ENCODE measurements around the gene PLD4. TPM values are rescaled to one million over a fixed set of nuclear protein-coding genes. Genes with fewer than 3 reads are reported as not detected.
"Not testable (repeated sequence)": the region's sequence is repeated elsewhere in the genome, so short reads cannot be mapped to it uniquely, and the experiment has no call there.

Gene PLD4
- total and polyA plus RNA-seq, 7 donors, result 0.04 to 0.25 TPM; not detected in 5

DNA sequence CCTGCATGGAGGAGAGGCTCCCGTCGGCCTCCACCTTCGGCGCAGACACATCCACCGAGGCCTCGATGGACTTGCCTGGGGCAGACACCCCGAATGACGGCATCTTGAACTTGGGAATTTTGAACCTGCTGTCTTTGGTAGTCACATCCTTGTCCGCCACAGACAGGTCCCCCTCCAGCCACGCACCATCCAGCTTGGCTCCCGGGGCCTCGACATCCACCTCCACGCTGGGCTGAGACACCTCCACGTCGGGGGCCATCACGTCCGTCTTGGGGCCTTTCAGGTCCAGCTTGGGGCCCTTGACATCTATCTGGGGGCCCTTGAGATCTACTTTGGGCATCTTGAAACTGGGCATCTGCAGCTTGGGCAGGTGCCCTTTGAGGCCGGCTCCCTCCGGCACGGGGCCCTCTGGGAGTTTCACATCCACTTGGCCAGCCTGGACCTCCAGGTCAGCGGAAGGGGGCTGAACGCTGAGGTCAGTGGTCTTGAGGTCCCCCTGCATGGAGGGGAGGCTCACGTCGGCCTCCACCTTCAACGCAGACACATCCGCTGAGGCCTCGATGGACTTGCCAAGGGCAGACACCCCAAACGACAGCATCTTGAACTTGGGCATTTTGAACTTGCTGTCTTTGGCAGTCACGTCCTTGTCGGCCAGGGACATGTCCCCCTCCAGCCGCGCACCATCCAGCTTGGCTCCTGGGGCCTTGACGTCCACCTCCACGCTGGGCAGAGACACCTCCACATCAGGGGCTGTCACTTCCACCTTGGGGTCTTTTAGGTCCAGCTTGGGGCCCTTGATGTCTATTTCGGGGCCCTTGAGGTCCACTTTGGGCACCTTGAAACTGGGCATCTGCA is 23.4 kb downstream of the PLD4 start:
- H3K4me1 ChIP-seq; H3K9me3 ChIP-seq; H3K27me3 ChIP-seq (ENCODE audit: insufficient read depth in 3 of 3, low read length in 2 of 3); H3K36me3 ChIP-seq (ENCODE audit: insufficient read depth in 1 of 2, low read depth in 1 of 2); H3K27ac ChIP-seq; ATAC-seq; H3K4me3 ChIP-seq; intact Hi-C loops (cut with DNase I): not testable (repeated sequence)
- 93 to 95% (median 93%) methylated on average over 35 of the region's 35 CpGs for WGBS, 3 donors
- peak in 1 of 2 donors; percentile 42 for DNase-seq

DNA sequence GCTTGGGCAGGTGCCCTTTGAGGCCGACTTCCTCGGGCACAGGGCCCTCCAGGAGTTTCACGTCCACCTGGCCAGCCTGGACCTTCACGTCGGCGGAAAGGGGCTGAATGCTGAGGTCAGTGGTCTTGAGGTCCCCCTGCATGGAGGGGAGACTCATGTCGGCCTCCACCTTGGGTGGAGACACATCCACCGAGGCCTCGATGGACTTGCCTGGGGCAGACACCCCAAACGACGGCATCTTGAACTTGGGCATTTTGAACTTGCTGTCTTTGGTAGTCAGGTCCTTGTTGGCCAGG is 24.0 kb downstream of the PLD4 start:
- H3K27me3 ChIP-seq (ENCODE audit: insufficient read depth in 3 of 3, low read length in 2 of 3), result peaks cover 0 to 2% (median 0%) of the 10 kb centered on the region in 3 donors
- no peak overlapping the region for H3K4me3 ChIP-seq
- no peak overlapping the region for H3K27ac ChIP-seq
- ATAC-seq (no peak), DNase-seq (no peak)
- TF ChIP-seq, protein P1, sequence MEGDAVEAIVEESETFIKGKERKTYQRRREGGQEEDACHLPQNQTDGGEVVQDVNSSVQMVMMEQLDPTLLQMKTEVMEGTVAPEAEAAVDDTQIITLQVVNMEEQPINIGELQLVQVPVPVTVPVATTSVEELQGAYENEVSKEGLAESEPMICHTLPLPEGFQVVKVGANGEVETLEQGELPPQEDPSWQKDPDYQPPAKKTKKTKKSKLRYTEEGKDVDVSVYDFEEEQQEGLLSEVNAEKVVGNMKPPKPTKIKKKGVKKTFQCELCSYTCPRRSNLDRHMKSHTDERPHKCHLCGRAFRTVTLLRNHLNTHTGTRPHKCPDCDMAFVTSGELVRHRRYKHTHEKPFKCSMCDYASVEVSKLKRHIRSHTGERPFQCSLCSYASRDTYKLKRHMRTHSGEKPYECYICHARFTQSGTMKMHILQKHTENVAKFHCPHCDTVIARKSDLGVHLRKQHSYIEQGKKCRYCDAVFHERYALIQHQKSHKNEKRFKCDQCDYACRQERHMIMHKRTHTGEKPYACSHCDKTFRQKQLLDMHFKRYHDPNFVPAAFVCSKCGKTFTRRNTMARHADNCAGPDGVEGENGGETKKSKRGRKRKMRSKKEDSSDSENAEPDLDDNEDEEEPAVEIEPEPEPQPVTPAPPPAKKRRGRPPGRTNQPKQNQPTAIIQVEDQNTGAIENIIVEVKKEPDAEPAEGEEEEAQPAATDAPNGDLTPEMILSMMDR (IDR thresholded peaks at IDR 0.05), result no peak
- intact Hi-C loops (cut with DNase I), result no loop called here
- H3K4me1 ChIP-seq, result no peaks in the 10 kb centered on the region
- H3K36me3 ChIP-seq (ENCODE audit: insufficient read depth in 1 of 2, low read depth in 1 of 2), result no peaks in the 10 kb centered on the region
- 90 to 94% (median 93%) methylated on average over 7 to 11 of the region's 11 CpGs for WGBS, 3 donors
- H3K9me3 ChIP-seq, result no peaks in the 10 kb centered on the region

DNA sequence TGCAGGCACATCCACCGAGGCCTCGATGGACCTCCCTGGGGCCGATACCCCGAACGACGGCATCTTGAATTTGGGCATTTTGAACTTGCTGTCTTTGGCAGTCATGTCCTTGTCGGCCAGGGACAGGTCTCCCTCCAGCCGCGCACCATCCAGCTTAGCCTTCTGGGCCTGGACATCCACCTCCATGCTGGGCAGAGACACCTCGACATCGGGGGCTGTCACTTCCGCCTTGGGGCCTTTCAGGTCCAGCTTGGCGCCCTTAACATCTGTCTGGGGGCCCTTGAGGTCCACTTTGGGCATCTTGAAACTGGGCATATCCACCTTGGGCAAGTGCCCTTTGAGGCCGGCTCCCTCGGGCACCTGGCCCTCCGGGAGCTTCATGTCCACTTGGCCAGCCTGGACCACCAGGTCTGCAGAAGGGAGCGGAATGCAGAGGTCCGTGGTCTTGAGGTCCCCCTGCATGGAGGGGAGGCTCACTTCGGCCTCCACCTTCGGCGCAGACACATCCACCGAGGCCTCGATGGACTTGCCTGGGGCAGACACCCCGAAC is 24.8 kb downstream of the PLD4 start:
- peak in 1 of 2 donors; percentile 23 for DNase-seq
- intact Hi-C loops (cut with DNase I); H3K9me3 ChIP-seq; H3K27ac ChIP-seq; H3K36me3 ChIP-seq (ENCODE audit: insufficient read depth in 1 of 2, low read depth in 1 of 2); ATAC-seq; H3K4me1 ChIP-seq; H3K4me3 ChIP-seq; H3K27me3 ChIP-seq (ENCODE audit: insufficient read depth in 3 of 3, low read length in 2 of 3): not testable (repeated sequence)
- 94 to 95% (median 94%) methylated on average over 19 to 24 of the region's 24 CpGs for WGBS, 3 donors

DNA sequence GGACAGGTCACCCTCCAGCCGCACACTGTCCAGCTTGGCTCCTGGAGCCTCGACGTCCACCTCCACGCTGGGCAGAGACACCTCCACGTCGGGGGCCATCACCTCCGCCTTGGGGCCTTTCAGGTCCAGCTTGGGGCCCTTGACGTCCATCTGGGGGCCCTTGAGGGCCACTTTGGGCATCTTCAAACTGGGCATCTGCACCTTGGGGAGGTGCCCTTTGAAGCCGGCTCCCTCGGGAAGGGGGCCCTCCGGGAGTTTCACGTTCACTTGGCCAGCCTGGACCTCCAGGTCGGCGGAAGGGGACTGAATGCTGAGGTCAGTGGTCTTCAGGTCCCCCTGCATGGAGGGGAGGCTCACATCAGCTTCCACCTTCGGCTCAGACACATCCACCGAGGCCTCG is 25.3 kb downstream of the PLD4 start:
- Histone ChIP-seq H3K27ac (no peak overlapping the region), H3K4me1 (no peaks in the 10 kb centered on the region), H3K27me3 (ENCODE audit: insufficient read depth in 3 of 3, low read length in 2 of 3) (peaks cover 0 to 3% (median 0%) of the 10 kb centered on the region in 3 donors), H3K4me3 (no peak overlapping the region), H3K9me3 (no peaks in the 10 kb centered on the region), H3K36me3 (ENCODE audit: insufficient read depth in 1 of 2, low read depth in 1 of 2) (no peaks in the 10 kb centered on the region)
- WGBS, 3 donors, result 90 to 94% (median 91%) methylated on average over 17 of the region's 17 CpGs
- intact Hi-C loops (cut with DNase I), result no loop called here
- TF ChIP-seq, protein P1 (IDR thresholded peaks at IDR 0.05), result no peak
- peak in 1 of 2 donors; percentile 12 for DNase-seq
- no peak for ATAC-seq

DNA sequence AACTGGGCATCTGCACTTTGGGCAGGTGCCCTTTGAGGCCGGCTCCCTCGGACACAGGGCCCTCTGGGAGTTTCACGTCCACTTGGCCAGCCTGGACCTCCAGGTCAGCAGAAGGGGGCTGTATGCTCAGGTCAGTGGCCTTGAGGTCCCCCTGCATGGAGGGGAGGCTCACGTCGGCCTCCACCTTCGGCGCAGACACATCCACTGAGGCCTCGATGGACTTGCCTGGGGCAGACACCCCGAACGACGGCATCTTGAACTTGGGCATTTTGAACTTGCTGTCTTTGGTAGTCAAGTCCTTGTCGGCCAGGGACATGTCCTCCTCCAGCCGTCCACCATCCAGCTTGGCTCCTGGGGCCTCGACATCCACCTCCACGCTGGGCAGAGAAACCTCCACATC is 26.0 kb downstream of the PLD4 start:
- ATAC-seq; H3K4me1 ChIP-seq; H3K36me3 ChIP-seq (ENCODE audit: insufficient read depth in 1 of 2, low read depth in 1 of 2); H3K27me3 ChIP-seq (ENCODE audit: insufficient read depth in 3 of 3, low read length in 2 of 3); intact Hi-C loops (cut with DNase I); H3K27ac ChIP-seq; H3K4me3 ChIP-seq; DNase-seq; H3K9me3 ChIP-seq: not testable (repeated sequence)
- 88 to 95% (median 92%) methylated on average over 11 to 15 of the region's 15 CpGs for WGBS, 3 donors

DNA sequence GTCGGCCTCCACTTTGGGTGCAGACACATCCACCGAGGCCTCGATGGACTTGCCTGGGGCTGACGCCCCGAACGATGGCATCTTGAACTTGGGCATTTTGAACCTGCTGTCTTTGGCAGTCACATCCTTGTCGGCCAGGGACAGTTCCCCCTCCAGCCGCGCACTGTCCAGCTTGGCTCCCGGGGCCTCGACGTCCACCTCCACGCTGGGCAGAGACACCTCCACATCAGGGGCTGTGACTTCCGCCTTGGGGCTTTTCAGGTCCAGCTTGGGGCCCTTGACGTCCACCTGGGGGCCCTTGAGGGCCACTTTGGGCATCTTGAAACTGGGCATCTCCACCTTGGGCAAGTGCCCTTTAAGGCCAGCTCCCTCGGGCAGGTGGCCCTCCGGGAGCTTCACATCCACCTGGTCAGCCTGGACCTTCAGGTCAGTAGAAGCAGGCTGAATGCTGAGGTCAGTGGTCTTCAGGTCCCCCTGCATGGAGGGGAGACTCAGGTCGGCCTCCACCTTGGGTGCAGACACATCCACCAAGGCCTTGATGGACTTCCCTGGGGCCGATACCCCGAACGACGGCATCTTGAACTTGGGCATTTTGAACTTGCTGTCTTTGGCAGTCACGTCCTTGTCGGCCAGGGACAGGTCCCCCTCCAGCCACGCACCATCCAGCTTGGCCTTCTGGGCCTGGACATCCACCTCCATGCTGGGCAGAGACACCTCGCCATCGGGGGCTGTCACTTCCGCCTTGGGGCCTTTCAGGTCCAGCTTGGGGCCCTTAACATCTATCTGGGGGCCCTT is 27.4 kb downstream of the PLD4 start:
- H3K4me3 ChIP-seq; ATAC-seq; H3K27ac ChIP-seq; H3K4me1 ChIP-seq; H3K27me3 ChIP-seq (ENCODE audit: insufficient read depth in 3 of 3, low read length in 2 of 3); H3K36me3 ChIP-seq (ENCODE audit: insufficient read depth in 1 of 2, low read depth in 1 of 2); intact Hi-C loops (cut with DNase I); H3K9me3 ChIP-seq: not testable (repeated sequence)
- WGBS, 3 donors, result 86 to 93% (median 89%) methylated on average over 24 to 27 of the region's 28 CpGs
- peak in 1 of 2 donors; percentile 35 for DNase-seq

Measured in psoas muscle (tissue), 8 donors.